Dermis microvascular lymphatic vessel endothelial cell (primary cell): ENCODE data around the gene NHLRC1. TPM values are rescaled to one million over a fixed set of nuclear protein-coding genes. Genes with fewer than 3 reads are reported as not detected.

Experiments used
- DNase-seq, 2 donors: peaks; one replicate each; pipeline versions ENCODE4 v3.0.0 to v3.0.0-alpha.2; 2010; ENCODE audit warnings: low read depth in 2 of 2
- total RNA-seq: library from RNA; depleted of rRNA; stranded (reverse); fragments of >200 nt; gene quantifications from 2 replicates; pipeline ENCODE4 v1.2.1, GENCODE V29; 2014

NHLRC1 gene
- total RNA-seq, 1 donor from 2014 or later, result 0.51 TPM

GRCh38 chr6:18087396-18088165 lies 34.9 kb downstream of the NHLRC1 start:
- no peak for DNase-seq

GRCh38 chr6:18081025-18081668 lies 41.3 kb downstream of the NHLRC1 start:
- DNase-seq, result no peak

- DNase-seq, result no peak
These were observed 41.9 kb downstream of the NHLRC1 start for GRCh38 chr6:18080544-18080943.

- DNase-seq, result no peak
These were observed 43.6 kb downstream of the NHLRC1 start for GRCh38 chr6:18078866-18079265.

GRCh38 chr6:18076231-18076630 lies 46.2 kb downstream of the NHLRC1 start:
- no peak for DNase-seq

GRCh38 chr6:18072841-18073240 lies 49.6 kb downstream of the NHLRC1 start:
- no peak for DNase-seq

GRCh38 chr6:18070486-18070885 lies 52.0 kb downstream of the NHLRC1 start:
- DNase-seq, result no peak

Other genes starting within 250 kb of the NHLRC1 start
- 22.5 and 29.8 TPM in 2 replicates for gene KIF13A, start 135.0 kb downstream of the NHLRC1 start, total RNA-seq
- gene TPMT, start 32.4 kb upstream of the NHLRC1 start, total RNA-seq, result 8.9 and 12.5 TPM in 2 replicates
- gene KDM1B, start 32.7 kb upstream of the NHLRC1 start, total RNA-seq, result 5.9 and 6.3 TPM in 2 replicates
- gene DEK, start 141.9 kb upstream of the NHLRC1 start, total RNA-seq, result 51.3 and 96.8 TPM in 2 replicates